ENCODE data around the gene JUN.

DNA sequence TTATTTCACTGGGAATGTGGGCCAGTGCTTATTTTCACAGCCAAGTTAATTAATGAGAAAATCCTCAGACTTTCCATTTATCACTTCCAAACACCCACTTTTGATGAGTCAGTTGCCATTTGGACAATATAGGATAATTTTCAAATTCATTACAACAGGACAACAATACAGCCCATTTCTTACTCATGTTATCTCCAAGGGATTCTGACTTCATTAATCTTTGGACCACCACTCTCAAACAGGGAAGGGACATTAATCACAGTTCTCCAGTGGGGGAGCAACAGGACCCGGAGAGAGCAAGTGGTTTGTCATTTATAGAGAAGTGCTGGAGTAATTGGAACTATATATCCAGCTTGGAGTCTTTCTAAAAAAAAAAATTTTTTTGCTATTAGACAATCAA is 38.7 kb downstream of the JUN start:
- TF ChIP-seq, protein P1, sequence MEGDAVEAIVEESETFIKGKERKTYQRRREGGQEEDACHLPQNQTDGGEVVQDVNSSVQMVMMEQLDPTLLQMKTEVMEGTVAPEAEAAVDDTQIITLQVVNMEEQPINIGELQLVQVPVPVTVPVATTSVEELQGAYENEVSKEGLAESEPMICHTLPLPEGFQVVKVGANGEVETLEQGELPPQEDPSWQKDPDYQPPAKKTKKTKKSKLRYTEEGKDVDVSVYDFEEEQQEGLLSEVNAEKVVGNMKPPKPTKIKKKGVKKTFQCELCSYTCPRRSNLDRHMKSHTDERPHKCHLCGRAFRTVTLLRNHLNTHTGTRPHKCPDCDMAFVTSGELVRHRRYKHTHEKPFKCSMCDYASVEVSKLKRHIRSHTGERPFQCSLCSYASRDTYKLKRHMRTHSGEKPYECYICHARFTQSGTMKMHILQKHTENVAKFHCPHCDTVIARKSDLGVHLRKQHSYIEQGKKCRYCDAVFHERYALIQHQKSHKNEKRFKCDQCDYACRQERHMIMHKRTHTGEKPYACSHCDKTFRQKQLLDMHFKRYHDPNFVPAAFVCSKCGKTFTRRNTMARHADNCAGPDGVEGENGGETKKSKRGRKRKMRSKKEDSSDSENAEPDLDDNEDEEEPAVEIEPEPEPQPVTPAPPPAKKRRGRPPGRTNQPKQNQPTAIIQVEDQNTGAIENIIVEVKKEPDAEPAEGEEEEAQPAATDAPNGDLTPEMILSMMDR (conservative IDR thresholded peaks at IDR 0.05 in 1 of 2, IDR thresholded peaks at IDR 0.05 in 1 of 2; ENCODE audit: extremely low read depth in 1 of 2, insufficient read depth in 1 of 2, low read depth in 1 of 2, low read length in 2 of 2) = no peak
- TF ChIP-seq EZH2 (IDR thresholded peaks at IDR 0.05; ENCODE audit: borderline replicate concordance, low read length) = no peak
